SK-N-SH treated with all-trans-retinoic acid at 6 μM for 48 hours (cell line): Measurements from ENCODE around the gene EML4.

ENCODE experiments used
- ATAC-seq: fragments of 200-7000 bp; cut with Tn5 transposase; 3 replicates; pipeline ENCODE4 v1.9.1; 2020; ENCODE audit warnings: mild to moderate bottlenecking, moderate library complexity
- ARNTL ChIP-seq: fragments of 450-650 bp; formaldehyde crosslinking; IDR thresholded peaks from 2 replicates; pipeline ENCODE4 v1.5.0; 2020; ENCODE audit warnings: low read depth, mild to moderate bottlenecking, moderate library complexity, borderline replicate concordance
- BACH2 ChIP-seq: fragments of 250-450 bp; sonication (Bioruptor Pico); IDR thresholded peaks from 2 replicates; pipeline ENCODE4 v1.9.0; 2021; ENCODE audit warnings: mild to moderate bottlenecking, borderline replicate concordance
- CREB5 ChIP-seq: fragments of 250-450 bp; sonication (Bioruptor Pico); IDR thresholded peaks from 2 replicates; pipeline ENCODE4 v1.5.1; 2020; ENCODE audit warnings: low read depth, mild to moderate bottlenecking, moderate library complexity
- CSDC2 ChIP-seq: fragments of 250-450 bp; sonication (Bioruptor Pico); IDR thresholded peaks from 2 replicates; pipeline ENCODE4 v1.5.0; 2020; ENCODE audit warnings: mild to moderate bottlenecking, moderate library complexity
- CSRNP3 ChIP-seq: fragments of 250-450 bp; sonication (Bioruptor Pico); IDR thresholded peaks from 2 replicates; pipeline ENCODE4 v1.5.1; 2021; ENCODE audit warnings: mild to moderate bottlenecking, moderate library complexity
- ESRRG ChIP-seq: fragments of 250-450 bp; sonication (Bioruptor Pico); IDR thresholded peaks from 2 replicates; pipeline ENCODE4 v1.6.1; 2021; ENCODE audit warnings: mild to moderate bottlenecking
- GLIS3 ChIP-seq: fragments of 250-450 bp; sonication (Bioruptor Pico); IDR thresholded peaks from 2 replicates; pipeline ENCODE4 v1.5.0; 2020; ENCODE audit warnings: mild to moderate bottlenecking, moderate library complexity
- ISL1 ChIP-seq: fragments of 250-450 bp; sonication (Bioruptor Pico); IDR thresholded peaks from 2 replicates; pipeline ENCODE4 v2.1.2; 2022; ENCODE audit warnings: mild to moderate bottlenecking, moderate library complexity
- OSR1 ChIP-seq: fragments of 250-450 bp; sonication (Bioruptor Pico); IDR thresholded peaks from 2 replicates; pipeline ENCODE4 v1.8.0; 2022; ENCODE audit warnings: moderate library complexity, mild to moderate bottlenecking, inconsistent platforms
- PATZ1 ChIP-seq: fragments of 250-450 bp; sonication (Bioruptor Pico); IDR thresholded peaks from 2 replicates; pipeline ENCODE4 v1.8.0; 2020; ENCODE audit warnings: mild to moderate bottlenecking, moderate library complexity, borderline replicate concordance
- POU6F1 ChIP-seq: fragments of 250-450 bp; sonication (Bioruptor Pico); IDR thresholded peaks from 2 replicates; pipeline ENCODE4 v1.8.0; 2021; ENCODE audit warnings: low read depth, mild to moderate bottlenecking, moderate library complexity, borderline replicate concordance
- PPARA ChIP-seq: fragments of 250-450 bp; sonication (Bioruptor Pico); IDR thresholded peaks from 2 replicates; pipeline ENCODE4 v1.5.0; 2020; ENCODE audit warnings: mild to moderate bottlenecking, borderline replicate concordance
- RARB ChIP-seq: fragments of 250-450 bp; sonication (Bioruptor Pico); IDR thresholded peaks from 2 replicates; pipeline ENCODE4 v1.8.0; 2021; ENCODE audit warnings: mild to moderate bottlenecking, moderate library complexity
- TCF4 ChIP-seq: fragments of 250-450 bp; sonication (Bioruptor Pico); IDR thresholded peaks from 2 replicates; pipeline ENCODE4 v1.8.0; 2021; ENCODE audit warnings: mild to moderate bottlenecking, moderate library complexity, borderline replicate concordance
- TOX ChIP-seq: fragments of 250-450 bp; sonication (Bioruptor Pico); IDR thresholded peaks from 2 replicates; pipeline ENCODE4 v1.8.0; 2021; ENCODE audit warnings: mild to moderate bottlenecking, moderate library complexity, borderline replicate concordance
- TSHZ2 ChIP-seq: fragments of 250-450 bp; sonication (Bioruptor Pico); IDR thresholded peaks from 2 replicates; pipeline ENCODE4 v1.5.0; 2020; ENCODE audit warnings: mild to moderate bottlenecking, moderate library complexity
- ZFP3 ChIP-seq: fragments of 250-450 bp; sonication (Bioruptor Pico); IDR thresholded peaks from 2 replicates; pipeline ENCODE4 v1.5.0; 2020; ENCODE audit warnings: mild to moderate bottlenecking, moderate library complexity
- ZFP30 ChIP-seq: fragments of 450-650 bp; formaldehyde crosslinking; IDR thresholded peaks from 2 replicates; pipeline ENCODE4 v1.5.0; 2022; ENCODE audit warnings: mild to moderate bottlenecking, moderate library complexity
- ZNF70 ChIP-seq: fragments of 450-650 bp; formaldehyde crosslinking; IDR thresholded peaks from 2 replicates; pipeline ENCODE4 v1.5.0; 2020; ENCODE audit warnings: mild to moderate bottlenecking, moderate library complexity
- ZNF8 ChIP-seq: fragments of 450-650 bp; formaldehyde crosslinking; IDR thresholded peaks from 2 replicates; pipeline ENCODE4 v1.5.0; 2020; ENCODE audit warnings: mild to moderate bottlenecking, moderate library complexity

Gene EML4

GRCh38 chr2:42241517-42241916 lies 72.4 kb downstream of the EML4 start:
- ATAC-seq, result no peak
- TF ChIP-seq ZNF8 (CRISPR knock-in tag) (no peak), CSDC2 (no peak), TCF4 (CRISPR knock-in tag) (no peak), PPARA (CRISPR knock-in tag) (no peak), ZFP3 (CRISPR knock-in tag) (no peak)

- TF ChIP-seq ESRRG (no peak), CSRNP3 (CRISPR knock-in tag) (no peak), PATZ1 (CRISPR knock-in tag) (no peak), CREB5 (CRISPR knock-in tag) (no peak), POU6F1 (CRISPR knock-in tag) (no peak), ISL1 (CRISPR knock-in tag) (no peak), OSR1 (CRISPR knock-in tag) (no peak), ZFP3 (CRISPR knock-in tag) (no peak), ARNTL (CRISPR knock-in tag) (no peak), GLIS3 (no peak), ZNF8 (CRISPR knock-in tag) (no peak), CSDC2 (no peak), RARB (no peak), ZNF70 (no peak), ZFP30 (CRISPR knock-in tag) (no peak), TCF4 (CRISPR knock-in tag) (no peak), TSHZ2 (no peak), BACH2 (CRISPR knock-in tag) (no peak)
These were observed 74.1 kb downstream of the EML4 start for GRCh38 chr2:42243297-42243696.

GRCh38 chr2:42244520-42244919 lies 75.4 kb downstream of the EML4 start:
- no peak for TF ChIP-seq TOX
- TF ChIP-seq BACH2 (CRISPR knock-in tag), result no peak
- no peak for TF ChIP-seq ZNF70
- TF ChIP-seq ZFP3 (CRISPR knock-in tag), result no peak
- no peak for TF ChIP-seq PATZ1 (CRISPR knock-in tag)
- TF ChIP-seq, all 23 proteins: peak for 0
- no peak for ATAC-seq

More at GRCh38 chr2:42243297-42243696, 74.1 kb downstream of the EML4 start:
- ATAC-seq, result no peak
